RPMI8226 (cell line): ENCODE data around the gene USF3.
A peak's percentile ranks its signal among the peaks of the same experiment; 100 is the strongest.

Experiments used
- DNase-seq: peaks from one replicate; pipeline ENCODE4 v3.0.0-alpha.2; 2015

The USF3 gene

DNA sequence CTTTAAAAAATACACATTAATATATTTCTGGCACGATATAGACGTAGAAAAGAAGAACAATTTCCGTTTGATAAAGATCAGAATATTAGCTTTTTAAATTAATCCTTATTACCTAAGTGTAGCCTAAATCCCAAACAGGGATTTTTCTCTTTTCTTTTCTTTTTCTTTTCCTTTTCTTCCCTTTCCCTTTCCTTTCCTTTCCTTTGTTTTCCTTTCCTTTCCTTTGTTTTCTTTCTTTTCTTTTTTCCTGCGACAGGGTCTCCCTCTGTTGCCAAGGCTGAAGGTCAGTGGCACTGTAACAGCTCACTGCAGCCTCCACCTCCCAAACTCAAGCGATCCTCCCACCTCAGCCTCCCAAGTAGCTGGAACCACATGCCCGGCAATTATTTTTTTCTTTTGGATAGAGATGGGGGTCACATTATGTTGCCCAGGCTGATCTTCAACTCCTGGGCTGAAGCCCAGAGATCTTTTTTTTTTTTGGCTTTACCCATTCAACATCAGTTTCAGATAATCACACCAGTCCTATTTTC, 1.8 kb upstream of the USF3 start:
- DNase-seq: no peak

- DNase-seq: peak; percentile 20
Observed at GRCh38 chr3:113697500-113698090, 1.2 kb upstream of the USF3 start.

DNA sequence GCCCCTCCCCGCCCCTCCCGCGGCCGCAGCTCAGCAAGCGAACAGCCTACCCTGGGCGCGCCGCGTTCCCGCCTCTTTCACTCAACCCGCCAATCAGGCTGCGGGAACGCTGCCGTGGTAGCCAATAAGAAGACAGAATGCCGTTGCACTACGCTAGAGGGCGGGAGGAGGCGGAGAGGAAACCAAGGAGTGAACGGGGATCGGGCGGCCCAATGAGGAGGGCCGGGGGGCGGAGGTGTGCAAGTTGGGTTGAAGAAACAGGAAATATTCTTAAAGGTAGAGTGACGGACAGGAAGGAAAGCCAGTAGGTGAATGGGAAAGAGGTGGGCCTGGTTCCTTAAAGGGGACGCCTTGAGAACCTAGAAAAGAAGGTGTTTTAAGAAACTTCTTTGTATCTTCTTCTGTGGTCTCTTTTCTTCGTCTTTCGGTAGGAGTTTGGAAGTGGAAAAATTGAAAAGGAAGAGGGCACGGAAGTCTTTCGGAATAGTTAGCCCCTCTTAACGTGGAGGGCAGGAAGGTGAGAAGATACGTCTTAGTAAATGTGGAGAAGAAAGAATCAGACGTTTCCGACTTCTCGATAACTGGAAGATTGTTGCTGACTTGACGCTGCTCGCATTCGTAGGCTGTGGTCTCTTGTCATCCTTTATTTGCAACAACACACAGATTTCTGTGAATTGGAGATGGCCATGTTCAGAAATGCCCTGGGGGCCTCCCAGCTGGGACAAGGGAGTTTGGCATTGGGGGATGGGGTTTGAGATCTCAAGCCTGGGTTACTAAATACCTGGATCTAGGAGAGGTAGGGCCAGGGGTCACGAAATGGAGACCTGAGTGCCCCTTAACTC, 437 bp upstream of the USF3 start:
- peak; percentile 99 for DNase-seq

DNA sequence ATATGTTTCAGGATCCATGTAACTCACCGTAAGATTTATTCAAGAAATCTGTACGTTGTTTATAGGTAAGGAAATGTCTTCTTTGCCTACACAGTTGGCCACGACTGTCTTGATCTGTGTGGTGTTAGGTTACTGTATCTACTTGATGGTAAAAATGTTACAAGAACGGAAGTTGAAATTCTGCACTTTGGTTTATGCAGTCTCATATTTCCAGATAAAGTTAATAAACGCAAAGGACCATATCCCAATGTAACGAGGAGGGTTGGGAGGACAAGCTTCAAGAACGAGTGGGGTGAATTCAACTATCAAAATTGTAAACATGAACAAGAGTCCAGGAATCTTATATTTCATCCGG, 1.0 kb downstream of the USF3 start:
- peak; percentile 6 for DNase-seq

- DNase-seq: no peak
Observed at GRCh38 chr3:113690482-113690881, 6.0 kb downstream of the USF3 start.

- no peak for DNase-seq
Observed at GRCh38 chr3:113685956-113686721, 10.3 kb downstream of the USF3 start.

- no peak for DNase-seq
Observed at GRCh38 chr3:113685124-113685523, 11.3 kb downstream of the USF3 start.

GRCh38 chr3:113684271-113684819, 12.1 kb downstream of the USF3 start:
- DNase-seq: no peak

DNA sequence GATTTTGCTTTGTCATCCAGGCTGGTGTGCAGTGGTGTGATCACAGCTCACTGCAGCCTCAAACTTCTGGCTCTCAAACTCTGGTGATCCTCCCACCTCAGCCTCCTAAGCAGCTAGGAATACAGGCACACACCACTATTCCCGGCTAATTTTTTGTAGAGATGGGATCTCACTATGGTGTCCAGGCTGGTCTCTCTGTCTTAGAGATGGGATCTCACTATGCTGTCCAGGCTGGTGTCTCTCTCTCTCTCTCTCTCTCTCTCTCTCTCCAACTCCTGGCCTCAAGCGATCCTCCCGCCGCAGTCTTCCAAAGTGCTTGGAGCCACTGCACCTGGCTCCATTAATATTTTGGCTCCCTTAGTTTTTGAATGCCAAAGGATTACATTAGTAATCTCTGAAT, 17.7 kb downstream of the USF3 start:
- DNase-seq: no peak

GRCh38 chr3:113677737-113678136, 18.7 kb downstream of the USF3 start:
- DNase-seq: no peak

DNA sequence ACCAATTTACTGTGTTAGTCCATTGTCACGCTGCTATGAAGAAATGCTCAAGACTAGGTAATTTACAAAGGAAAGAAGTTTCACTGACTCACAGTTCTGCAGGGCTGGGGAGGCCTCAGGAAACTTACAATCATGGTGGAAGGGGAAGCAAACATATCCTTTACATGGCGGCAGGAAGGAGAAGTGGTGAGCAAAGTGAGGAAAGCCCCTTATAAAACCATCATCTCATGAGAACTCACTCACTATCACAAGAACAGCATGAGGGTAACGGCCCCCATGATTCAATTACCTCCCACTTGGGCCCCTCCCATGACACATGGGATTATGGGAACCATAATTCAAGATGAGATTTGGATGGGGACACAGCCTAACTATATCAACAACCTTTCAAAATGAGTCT, 20.2 kb downstream of the USF3 start:
- no peak for DNase-seq

DNA sequence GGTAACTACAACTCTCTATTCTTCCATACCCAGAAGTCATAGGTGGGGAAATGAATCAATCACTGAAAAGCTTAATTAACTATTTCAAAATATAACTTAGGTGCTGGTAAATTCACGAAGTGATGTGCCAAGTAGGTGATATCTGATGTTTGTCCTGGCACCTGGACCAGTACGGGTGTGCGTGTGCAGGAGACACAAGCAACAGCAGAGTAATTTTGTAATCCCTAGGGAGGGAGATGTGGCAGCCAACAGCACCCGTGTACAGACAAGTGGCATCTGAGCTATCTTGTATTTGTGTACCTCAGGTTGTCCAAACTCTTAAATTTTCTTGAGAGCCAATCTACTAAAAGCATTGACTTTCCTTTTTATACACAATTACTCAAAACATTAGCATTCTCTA, 22.8 kb downstream of the USF3 start:
- no peak for DNase-seq

DNA sequence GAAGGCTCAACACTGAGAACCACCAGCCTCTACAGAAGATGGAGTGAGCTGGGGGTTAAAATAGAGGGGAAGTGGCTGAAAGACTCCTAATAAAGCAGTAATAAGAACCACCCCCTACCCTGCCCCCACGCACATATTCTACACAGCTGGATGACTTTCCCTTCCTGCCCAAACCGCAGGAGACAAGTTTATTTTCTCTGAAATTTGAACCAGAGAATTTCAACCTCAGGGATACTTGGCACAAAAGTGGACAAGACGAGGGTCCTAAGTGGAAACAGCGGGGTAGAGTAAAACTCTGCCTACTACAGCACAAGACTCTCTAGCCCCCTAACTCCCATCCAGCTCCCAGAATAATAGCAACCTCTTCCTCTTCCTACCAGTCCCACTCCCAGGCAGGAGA, 28.4 kb downstream of the USF3 start:
- no peak for DNase-seq

GRCh38 chr3:113664523-113665094, 31.8 kb downstream of the USF3 start:
- no peak for DNase-seq

GRCh38 chr3:113663761-113664160, 32.7 kb downstream of the USF3 start:
- DNase-seq: no peak

- DNase-seq: no peak
Observed at GRCh38 chr3:113663324-113663750, 33.1 kb downstream of the USF3 start.

- DNase-seq: no peak
Observed at GRCh38 chr3:113662824-113663223, 33.6 kb downstream of the USF3 start.

- DNase-seq: no peak
Observed at GRCh38 chr3:113660896-113661295, 35.5 kb downstream of the USF3 start.

DNA sequence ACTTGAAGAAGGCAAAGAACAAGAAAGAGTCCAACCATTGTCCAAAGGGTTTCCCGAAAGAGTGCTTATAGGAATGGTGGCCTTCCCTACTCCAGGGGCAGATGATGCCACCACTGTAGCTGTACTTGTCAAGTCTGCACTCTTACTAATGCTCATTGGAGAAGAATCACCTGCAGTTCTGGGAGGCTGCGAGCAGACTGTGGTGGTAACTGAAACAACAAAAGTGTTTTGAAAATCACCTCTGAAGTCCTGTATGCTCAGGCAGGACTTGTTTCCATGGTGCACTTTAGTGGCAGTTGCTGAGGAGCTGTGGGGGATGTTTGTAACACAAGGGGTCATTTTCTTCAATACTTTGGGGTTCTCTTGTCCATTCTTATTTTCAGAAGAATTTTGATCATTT, 36.0 kb downstream of the USF3 start:
- no peak for DNase-seq

DNA sequence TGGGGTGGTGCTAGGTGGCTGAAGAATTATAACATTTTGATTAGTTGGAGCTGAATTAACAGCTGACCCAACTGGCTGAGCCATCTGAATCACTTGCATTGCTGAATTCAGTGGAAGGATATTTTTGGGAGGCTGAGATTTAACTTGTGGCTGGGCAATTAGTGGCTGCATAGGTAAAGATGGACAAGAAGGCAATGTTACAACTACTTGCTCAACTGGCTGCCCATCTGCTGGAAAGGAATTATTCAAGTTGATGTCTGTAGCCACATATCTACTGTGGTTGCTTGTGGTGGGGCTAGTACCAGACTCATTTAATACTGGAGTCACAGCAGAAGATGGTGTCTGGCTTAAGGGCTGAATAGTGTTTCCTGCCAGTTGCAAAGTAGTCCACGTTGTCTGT, 36.4 kb downstream of the USF3 start:
- no peak for DNase-seq

- DNase-seq: no peak
Observed at GRCh38 chr3:113659101-113659541, 37.3 kb downstream of the USF3 start.

DNA sequence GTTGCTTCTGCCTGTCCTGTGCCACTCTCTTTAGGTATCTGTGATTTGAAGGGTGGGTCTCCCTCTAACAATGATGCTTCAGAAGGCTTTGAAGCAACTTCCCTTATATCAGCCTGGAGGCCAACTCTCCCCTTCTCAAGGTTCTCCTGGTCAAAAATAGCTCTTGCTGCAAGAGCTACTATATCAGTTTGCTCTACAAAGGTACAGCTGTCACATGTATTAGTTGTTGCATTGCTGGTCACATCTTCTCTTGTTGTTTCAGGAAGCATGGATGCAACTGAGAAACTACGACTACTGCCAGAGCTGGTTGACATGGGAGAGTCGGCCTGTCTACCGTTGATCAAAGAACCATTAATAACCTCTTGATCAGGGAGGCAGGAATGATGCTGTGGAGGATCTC, 38.3 kb downstream of the USF3 start:
- DNase-seq: no peak

- DNase-seq: no peak
Observed at GRCh38 chr3:113654851-113655250, 41.6 kb downstream of the USF3 start.
